SW 1271 (cell line): ENCODE results near the gene STPG3.

Experiments
- DNase-seq, 2 experiments: peaks; one replicate each; lab custom pipeline; 2025; lab: John Stamatoyannopoulos, UW

The STPG3 gene

DNA sequence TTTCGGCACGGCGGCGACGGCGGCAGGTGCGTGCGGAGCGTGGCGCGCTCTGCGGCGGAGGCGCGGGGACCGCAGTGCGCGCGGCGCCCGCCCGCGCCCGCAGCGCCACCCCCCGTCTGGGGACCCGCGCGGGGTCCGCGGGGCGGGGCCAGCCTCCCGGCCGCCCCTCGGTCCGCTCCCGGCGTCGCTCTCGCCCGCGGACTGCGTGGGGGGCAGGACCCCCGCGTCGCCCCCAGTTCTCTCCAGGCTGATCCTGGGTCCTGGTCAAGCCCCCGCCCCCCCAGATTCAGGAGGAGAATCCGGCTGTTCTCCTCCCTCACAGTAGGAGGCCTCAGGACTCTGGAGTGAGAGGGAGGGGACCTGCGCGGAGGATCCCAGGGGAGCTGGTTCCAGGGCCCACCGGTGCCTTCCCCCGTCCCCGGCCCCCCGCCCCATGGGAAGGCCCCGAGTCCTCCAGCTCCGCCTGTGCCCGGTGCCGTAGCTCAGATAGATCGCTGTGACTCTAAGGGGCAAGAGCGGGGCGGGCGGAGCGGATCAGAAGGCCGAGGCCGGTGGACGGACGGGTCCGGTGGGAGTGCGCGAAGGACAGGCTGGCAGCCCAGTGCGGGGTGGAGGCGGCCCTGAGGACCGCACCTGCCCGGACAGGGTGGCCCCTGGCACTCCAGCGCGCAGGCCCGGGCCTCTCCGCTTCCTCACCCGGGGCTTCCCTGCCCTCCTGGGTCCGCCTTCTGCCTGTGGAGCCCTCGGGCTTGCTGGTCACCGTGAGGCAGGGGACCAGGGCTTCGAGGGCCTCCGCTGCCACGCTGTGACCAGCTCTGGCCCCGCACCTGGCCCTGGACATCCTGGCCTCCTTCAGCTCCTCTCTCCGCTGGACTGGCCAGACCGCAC lies 28.7 kb upstream of the STPG3 start, which contains the start of gene RNF208:
TSS of gene RNF208 (minus strand) at position 51 of the 888 bp plus-strand sequence. CDS start 1,028 bp downstream, outside the sequence.
- DNase-seq = no peak

DNA sequence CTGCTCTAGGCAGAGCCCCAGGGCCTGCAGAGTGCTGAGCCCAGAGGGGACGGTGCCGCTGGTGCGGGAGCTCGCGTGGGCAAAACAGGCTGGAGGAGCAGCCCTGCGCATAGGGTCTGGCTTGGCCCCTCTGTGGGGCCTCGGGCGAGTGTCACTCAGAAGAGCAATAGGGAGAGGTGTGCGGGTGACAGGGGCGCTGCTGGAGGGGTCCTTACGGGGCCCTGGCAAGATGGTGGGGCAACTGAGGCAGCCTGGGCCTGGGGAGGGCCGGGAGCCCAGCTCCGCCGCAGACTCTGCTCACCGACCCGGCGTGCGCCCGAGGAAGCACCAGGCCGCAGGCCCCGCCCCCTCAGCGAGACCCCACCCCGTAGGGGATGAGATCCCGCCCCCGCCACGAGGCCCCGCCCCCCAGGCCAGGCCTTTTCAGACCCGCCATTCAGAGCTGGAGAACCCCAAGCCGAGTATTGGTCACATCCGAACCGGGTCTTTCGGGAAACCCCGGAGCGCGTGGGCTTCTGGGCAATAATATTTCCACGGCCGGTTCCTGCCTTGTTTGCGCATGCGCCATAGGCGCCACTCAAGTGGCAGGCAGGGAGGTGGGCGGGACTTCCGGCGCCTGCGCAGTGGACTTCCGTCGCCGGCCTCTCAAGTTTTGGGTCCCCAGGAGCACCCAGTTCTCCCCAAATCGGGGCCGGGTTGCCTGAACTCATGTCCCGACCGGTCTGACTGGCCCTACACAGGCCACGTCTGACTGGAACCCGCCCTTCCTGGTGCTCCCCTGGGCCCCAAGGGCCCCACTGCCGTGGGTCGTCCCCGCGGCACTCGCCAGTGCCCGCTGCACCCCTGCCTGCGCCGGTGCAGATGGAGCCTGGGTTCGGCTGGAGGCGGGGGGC lies 27.8 kb upstream of the STPG3 start:
- peak; percentile 95 to 97 for DNase-seq

DNA sequence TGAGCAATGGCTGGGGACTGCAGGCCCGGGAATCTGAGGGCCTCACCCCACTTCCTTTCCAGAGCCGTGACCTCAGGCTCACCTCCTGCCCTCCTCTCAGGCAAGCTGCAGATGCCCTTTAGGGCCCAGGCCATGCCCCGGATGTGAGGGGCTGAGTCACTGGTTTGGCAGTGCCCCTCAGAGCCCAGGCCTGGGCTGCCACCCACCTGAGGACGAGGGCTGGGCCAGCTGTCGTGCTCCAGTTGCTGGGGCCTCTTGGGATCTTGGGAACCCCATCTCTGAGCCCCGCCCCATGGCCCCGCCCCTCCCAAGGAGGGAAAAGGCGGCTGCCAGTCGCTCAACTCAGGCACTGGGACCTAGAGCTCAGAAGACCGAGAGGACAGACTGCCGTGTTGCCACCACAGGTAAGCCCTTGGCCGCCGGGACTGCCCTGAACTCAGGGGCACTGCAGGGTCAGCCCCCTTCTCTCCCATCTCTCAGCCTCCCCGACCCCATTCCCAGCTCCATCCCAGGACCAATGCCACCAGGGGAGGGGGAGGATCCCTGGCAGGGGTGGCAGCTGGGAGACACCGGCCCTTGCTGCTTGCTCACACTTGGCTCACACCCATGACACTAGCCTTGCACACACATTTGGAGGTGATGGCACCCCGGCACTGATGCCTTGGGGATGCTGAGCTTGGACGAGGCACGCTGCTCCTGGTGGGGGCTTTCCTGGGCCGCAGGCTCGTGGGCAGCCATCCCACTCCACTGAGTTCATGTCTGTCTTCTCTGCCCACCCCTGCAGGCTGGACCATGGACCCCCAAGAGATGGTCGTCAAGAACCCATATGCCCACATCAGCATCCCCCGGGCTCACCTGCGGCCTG lies 26.0 kb upstream of the STPG3 start, which contains the start of gene CYSRT1:
TSS of gene CYSRT1 (plus strand) at position 345 of the 865 bp plus-strand sequence. CDS start at position 793, 448 bp downstream.
- DNase-seq = no peak

DNA sequence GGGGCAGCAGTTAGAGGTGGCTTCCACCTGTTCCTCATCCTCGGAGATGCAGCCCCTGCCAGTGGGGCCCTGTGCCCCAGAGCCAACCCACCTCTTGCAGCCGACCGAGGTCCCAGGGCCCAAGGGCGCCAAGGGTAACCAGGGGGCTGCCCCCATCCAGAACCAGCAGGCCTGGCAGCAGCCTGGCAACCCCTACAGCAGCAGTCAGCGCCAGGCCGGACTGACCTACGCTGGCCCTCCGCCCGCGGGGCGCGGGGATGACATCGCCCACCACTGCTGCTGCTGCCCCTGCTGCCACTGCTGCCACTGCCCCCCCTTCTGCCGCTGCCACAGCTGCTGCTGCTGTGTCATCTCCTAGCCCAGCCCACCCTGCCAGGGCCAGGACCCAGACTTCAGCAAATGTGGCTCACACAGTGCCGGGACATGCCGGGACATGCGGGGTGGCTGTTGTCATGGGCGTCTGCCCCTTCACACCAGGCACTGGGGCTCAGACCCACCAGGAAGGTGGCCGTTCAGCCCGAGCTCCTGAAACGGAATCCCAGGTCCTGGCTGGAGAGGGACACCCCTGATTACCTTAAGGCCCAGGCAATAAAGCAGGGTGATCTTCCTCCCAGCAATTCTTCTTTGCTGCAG lies 25.3 kb upstream of the STPG3 start:
- no peak for DNase-seq

DNA sequence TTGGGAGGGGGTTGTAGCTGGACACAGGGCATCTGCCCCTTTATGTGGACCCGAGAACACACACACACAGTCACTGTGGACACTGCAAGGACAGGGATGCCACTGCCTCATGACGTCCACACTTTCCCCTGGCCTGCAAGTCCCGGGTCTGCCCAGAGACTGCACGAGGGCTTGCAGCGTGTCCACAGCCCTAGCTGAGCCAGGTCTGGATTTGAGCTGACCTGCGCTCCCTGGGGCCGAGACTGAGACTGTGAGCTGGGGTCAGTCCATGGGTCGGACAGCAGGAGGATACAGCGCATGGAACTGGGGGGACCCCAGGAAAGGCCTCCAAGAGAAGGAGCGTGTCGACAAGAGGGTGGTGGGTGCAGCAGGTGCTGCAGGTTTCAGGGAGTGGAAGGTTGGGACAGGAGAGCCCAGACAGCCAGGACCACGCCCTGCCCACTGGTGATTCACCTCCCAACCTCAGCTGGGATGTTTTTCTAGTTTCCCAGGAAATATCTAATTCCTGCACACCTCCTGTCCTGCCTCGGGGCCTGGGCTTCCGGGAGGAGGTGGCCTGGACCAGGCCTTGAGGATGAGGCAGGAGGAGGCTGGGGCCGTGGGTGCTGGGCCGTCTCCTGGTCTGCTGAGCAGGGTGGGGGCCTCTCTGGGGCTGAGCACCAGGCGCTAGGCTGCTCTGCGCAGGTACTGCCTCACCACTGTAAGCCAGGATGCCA lies 24.6 kb upstream of the STPG3 start:
- DNase-seq = peak in 1 of 2 experiments; percentile 27

DNA sequence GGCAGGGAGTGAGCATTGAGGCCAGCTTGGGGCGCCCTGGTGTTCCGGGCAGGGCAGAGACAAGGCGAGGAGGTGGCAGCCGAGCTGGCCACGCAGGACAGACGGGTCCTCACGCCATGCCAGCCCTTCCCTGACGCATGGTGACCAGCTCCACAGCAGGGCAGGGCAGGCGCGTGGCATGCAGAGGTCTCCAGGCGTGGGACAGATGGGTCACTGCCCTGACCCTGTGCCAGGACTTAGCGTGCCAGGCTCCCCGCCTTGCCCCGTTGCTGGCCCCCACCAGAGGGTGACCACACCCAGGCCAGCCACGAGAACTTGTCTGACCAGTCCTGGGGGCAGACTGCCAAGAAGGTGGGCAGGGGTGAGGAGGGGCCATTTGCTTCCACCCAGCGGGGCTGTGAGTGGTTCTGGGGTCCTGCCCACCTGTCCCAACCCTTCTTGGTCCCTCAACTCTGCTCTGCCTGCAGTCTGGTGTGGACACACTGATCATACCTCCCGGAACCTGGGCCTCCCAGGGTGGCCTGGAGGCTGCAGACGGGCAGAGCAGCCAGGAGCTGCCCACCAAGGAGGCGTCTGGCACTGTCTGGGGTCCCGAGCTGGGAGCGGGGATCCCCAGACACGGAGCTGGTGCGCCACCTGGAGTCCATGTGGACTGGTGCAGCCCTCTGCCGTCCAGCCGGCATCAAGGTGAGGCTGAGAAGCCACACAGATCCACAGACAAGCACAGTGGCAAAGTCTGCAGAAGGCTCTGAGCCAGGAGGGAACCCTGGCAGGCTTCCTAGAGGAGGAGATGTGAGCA lies 23.8 kb upstream of the STPG3 start, which contains the start of gene RNF224:
TSS of gene RNF224 (plus strand) at position 449 of the 799 bp plus-strand sequence. CDS start 834 bp downstream, outside the sequence.
- peak in 1 of 2 experiments; percentile 72 for DNase-seq

DNA sequence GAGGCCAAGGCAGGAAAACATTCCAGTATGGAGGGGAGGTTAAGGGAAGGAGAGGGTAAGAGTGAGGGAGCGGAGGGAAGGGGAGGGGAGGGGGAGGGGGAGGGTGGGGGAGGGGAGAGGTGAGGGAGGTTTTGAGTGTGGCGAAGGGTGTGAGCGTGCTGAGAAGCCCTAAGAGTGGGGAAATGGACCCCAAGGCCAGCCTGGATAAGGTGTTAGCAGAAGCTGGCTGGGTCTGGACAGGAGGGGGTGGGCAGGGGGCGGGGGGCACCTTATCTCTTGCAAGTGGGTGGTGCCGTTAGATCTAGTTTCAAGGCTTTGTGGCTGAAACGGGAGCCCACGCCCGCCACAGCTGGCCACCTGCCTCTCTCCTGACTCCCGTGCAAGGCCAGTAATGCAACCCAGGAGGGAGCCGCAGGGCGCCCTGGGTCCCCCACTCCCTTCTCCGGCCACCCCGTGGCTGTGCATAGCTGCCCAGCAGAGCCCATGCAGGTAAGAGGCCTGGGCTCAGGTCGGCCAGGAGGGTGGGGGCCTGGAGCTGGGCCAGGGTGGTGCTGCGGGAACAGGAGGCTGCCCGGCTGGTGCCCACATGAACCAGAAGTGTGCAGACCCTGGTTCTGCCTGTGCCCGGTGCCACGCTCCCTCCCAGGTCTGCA lies 23.1 kb upstream of the STPG3 start:
- DNase-seq = no peak

DNA sequence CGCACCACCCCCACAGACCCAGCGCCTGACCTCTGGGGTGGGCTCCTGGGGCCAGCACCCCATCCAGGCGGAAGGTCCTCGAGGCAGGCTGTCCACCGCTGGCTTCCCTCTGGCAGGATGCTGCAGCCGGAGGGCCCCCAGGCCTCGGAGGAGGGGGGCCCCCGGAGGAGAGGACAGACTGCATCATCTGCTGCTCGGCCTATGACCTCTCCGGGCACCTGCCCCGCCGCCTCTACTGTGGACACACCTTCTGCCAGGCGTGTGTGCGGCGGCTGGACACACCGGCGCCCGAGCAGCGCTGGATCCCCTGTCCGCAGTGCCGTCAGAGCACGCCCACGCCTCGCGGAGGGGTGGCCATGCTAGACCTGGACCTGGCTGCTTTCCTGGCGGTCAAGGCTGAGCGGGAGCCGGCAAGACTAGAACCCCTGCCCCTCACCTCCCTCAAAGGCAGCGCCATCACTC lies 22.5 kb upstream of the STPG3 start:
- no peak for DNase-seq

DNA sequence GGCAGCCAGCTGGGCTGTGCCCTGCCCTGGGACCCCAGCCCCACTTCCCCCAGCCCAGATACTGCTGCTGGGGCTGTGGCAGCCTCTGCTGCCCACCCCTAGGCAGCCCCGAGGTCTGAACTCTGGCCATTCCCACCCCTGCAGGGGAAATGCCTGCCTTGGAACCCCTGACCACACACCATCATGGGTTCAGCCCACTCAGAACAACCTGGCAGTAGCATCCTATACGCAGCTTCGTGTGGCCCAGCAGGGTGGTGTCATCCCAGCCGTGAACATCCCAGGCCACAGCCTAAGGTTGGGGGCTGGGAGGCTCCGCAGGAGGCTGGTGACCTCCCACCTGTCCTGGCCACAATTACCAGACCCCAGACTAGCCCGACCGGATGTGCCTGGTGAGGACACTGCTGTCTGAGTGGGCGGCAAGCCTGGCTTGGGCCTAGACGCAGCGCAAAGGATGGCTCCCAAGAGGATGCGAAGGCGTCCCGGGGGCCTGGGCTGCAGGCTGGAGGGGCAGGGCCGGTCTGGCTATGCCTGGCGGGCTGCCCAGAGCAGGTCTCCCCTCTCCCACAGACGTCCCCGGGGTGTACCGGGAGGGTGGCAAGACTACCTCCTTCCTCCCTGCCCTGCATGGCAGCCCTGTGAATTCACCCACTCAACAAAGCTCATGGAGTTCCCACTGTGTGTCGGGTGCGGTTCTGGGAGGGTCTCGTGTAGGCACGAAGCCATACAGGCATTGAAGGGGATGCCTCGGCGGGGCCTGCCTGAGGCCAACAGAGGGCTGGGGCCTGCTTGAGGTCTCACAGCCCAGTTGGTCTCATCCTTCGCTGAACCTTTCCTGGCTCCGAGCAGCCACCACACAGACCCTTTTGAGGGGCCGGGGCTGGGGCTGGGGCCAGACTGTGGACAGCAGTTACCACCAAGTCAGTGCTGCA lies 21.9 kb upstream of the STPG3 start:
- DNase-seq = no peak

DNA sequence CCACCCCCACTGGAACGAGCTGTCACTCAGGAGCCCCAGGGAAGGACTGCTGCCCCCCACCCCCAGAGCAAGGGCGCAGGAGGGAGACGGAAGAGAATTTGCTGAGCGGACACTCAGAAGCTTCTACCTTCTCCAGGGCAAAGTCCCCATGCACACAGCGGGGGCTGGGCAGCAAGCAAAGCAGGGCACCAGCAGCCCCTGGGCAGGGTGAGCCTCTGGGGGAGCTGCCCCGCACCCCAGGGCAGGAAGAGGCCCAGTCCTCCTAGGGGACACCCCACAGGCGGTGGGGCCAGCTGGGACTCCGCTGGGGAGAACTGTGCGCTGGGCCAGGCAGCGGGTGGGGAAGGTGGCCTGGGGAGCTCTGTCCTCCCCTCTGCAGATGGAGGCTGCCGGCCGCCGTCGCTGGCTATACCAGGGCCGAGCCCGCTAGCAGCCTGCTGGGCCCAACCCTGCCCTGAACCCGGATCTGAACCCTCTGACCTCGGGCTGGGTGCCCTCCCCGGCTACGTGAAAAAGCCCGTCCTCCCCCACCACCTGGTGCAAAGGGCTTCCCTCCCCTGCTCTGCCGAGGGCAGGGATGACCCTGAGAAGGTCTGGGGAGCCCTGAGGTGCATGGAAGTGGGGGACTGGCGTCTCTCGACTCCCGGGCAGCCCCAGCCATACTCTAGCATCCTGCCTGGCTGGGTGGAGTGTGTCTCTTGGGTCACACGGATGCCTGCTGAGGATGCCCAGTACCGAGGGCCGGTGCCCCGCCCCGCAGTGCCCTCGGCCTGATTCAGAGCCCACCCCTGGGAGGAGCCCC lies 21.0 kb upstream of the STPG3 start:
- DNase-seq = no peak

DNA sequence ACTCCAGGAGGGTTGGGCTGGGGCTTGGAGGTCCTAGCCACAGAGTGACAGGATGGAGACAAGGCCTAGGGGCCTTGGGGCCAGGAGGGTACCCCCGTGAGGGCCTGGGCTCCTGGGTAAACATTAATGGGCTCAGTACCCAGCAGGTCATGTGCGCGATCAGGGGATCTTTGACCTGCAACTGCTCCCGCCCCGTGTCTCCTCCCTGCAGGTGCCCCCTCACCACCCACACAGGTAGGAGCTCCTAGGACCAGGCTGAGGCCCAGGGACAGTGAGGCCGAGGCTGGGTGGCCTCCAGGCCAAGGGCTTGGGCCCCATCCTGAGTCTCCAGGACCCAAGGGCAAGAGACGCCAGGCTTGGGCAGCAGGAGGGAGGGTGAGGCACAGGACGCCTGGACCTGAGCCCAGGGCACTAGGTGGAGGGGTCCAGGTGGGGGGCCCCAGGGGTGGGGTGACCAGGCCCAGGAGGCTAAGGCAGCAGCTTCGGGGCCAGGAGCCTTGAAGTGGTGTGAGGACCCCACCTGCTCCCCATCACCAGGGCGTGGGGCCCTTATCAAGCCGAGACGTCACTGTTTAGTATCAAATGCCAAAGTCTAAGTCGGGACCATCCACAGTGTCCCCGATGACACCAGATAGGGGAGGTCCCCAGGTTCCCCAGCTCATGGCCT lies 20.2 kb upstream of the STPG3 start, which contains the start of gene SLC34A3:
TSS of gene SLC34A3 (plus strand) at position 197 of the 667 bp plus-strand sequence. CDS start 802 bp downstream, outside the sequence.
- no peak for DNase-seq

DNA sequence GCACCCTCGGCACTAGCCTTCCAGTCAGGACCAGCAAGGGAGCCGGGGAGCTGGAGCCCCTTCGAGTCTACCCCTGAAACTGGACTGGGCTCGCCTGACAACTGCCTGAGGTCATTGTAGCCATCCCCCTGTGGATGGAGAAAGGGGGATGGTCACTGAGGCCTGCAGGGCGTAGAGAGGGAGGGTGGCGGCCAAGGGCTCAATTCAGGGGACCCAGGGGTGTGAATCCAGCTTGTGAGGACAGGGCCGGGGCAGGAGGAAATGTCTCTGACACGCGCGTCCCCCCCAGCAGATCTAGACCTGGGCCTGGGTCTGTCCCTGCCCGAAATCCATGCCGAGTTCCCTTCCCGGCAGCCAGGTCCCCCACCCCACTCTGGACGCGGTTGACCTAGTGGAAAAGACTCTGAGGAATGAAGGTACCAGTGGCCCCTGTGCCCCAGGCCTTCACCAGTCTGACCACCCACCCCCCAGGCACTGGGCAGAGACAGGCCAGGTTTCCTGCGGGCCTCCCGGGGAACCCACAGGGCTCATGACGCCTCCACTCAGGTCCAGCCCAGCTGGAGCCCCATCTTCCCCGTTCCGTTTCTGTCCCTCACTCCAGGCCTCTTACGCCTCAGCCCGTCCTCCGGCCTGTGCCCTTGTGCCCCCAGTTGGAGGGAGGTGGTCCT lies 19.6 kb upstream of the STPG3 start:
- DNase-seq = no peak

DNA sequence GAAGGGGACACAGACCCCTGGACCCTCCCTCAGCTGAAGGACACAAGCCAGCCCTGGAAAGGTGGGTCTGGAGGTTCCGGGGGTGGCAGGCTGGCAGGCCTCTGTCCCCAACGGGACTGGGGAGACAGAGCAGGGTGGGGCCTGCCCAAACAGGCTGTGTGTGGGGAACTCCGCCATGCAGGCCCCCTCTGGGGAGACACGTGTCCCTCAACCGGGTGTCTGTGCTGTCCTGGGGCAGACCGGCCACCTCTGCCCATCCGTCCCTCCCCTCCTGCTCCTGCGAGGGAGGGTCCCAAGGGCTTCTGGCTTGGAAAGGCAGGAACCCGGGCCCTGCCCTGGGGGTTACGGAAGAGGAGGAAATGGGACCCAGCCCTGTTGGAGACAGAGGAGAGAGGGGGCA lies 19.0 kb upstream of the STPG3 start:
- no peak for DNase-seq

DNA sequence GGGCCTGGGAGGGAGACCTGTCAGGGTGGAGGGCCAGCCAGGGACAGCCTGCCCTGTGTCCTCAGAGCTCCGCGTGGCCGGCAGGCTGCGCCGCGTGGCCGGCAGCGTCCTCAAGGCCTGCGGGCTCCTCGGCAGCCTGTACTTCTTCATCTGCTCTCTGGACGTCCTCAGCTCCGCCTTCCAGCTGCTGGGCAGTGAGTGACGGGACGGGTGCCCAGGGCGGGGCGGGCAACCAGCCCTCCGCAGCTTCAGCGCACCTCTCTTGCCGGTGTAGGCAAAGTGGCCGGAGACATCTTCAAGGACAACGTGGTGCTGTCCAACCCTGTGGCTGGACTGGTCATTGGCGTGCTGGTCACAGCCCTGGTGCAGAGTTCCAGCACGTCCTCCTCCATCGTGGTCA lies 18.6 kb upstream of the STPG3 start:
- DNase-seq = no peak

DNA sequence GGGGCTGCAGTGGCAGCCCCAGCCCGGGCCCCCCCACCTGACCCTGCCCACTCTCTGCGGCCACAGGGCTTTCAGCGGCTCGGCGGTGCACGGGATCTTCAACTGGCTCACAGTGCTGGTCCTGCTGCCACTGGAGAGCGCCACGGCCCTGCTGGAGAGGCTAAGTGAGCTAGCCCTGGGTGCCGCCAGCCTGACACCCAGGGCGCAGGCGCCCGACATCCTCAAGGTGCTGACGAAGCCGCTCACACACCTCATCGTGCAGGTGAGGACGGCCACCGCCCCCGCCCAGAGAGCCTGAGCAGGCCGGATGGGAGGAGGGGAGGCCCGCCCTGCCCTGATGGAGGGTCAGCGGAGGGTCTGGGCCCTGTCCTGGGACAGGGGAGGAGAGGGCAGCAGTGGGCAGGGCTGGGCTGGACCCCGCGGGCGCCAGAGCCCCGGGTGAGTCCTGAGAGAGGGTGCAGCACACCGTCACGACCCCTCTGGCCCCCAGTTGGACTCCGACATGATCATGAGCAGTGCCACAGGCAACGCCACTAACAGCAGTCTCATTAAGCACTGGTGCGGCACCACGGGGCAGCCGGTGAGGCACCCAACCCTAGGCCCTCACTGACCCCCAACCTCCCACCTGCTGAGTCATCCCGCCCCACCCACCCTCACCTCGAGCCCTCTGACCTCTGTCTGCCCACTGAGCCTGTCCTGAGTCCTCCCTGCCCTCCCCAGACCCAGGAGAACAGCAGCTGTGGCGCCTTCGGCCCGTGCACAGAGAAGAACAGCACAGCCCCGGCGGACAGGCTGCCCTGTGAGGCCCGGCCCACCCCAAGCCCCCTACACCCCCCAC lies 17.7 kb upstream of the STPG3 start:
- DNase-seq = no peak
